ENCODE data around the gene EPHB3.

- TF ChIP-seq CTCF (IDR thresholded peaks at IDR 0.05) = no peak
- no peak for TF ChIP-seq ZFX (IDR thresholded peaks at IDR 0.05; ENCODE audit: borderline replicate concordance)
Measured at GRCh38 chr3:184571750-184572377, 10.3 kb downstream of the EPHB3 start.

Data from 22Rv1 (cell line).